ENCODE data around the gene ANKRD55.
A peak's percentile ranks its signal among the peaks of the same experiment; 100 is the strongest.
"Not testable (repeated sequence)": the region's sequence is repeated elsewhere in the genome, so short reads cannot be mapped to it uniquely, and the experiment has no call there.

The ANKRD55 gene

GRCh38 chr5:56233230-56233629 is at the start of gene ANKRD55:
Gene ANKRD55 (minus strand): TSS chr5:56233330. CDS start chr5:56232913, 417 bp downstream.
- no peak for DNase-seq (ENCODE audit: low read depth)

- no peak for DNase-seq (ENCODE audit: low read depth)
Observed at GRCh38 chr5:56282216-56282615, 49.1 kb upstream of the ANKRD55 start.

DNA sequence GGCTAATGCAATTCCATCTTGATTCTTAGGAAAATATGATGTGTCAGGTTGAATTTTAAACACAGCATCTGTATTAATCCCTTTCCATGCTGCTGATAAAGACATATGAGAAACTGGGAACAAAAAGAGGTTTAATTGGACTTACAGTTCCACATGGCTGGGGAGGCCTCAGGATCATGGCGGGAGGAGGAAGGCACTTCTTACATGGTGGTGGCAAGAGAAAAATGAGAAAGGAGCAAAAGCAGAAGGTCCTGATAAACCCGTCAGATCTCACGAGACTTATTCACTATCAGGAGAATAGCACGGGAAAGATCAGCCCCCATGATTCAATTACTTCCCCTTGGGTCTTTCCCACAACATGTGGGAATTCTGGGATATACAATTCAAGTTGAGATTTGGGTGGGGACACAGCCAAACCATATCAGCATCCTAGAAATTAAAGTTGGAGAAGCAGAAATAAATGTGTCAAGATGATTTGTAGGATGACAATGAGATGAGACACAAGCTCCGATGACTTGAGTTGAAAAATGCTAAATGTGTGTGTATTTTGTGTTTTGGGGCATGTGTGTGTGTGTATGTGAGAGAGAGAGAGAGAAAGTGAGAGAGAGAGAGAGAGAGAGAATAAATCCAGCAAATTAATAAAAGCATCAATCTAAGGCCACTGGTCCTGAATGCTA is 48.5 kb upstream of the ANKRD55 start:
- no peak for DNase-seq (ENCODE audit: low read depth)

GRCh38 chr5:56279979-56280378 is 46.8 kb upstream of the ANKRD55 start:
- no peak for DNase-seq (ENCODE audit: low read depth)

DNA sequence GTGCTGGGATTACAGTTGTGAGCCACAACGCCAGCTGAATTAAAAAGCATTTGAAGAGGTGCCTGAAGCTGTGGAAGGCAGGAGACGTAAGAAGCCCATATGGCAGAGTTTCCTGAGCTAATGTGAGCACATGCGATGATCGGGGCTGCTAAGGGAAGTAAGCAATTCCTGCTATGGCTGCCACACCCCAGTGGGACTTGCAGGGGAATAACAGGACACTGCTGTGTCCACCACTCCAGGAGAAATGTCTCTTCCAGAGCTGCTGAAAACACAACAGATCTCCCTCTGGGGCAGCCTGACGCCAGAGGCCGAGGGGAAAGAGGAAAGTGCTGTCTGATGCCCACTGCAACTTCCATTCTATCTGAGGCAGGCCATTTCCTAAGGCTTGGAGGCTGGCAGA is 46.2 kb upstream of the ANKRD55 start:
- no peak for DNase-seq (ENCODE audit: low read depth)

DNA sequence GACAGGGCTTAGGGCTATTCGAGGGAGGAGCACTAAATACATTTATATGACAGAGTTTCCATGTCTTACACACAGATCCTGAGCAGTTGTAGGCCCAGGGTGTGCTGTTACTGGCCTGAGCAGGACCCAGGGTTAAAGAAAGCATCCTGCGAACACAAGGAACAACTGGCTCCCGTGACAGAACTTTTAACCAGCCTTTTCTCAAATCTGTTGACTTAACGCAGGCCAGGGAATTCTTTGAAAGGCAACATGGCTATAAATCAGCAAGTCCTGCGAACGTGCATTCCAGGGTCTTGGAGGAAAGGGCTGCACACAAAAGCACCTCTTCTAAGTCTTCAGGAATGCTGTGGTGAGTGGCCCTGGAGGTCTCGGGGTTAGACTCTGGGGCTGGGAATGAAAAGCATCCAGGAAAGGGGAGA is 45.2 kb upstream of the ANKRD55 start:
- DNase-seq (ENCODE audit: low read depth): no peak

- no peak for DNase-seq (ENCODE audit: low read depth)
Observed at GRCh38 chr5:56277573-56277972, 44.4 kb upstream of the ANKRD55 start.

GRCh38 chr5:56273376-56273955 is 40.3 kb upstream of the ANKRD55 start:
- DNase-seq (ENCODE audit: low read depth): no peak

DNA sequence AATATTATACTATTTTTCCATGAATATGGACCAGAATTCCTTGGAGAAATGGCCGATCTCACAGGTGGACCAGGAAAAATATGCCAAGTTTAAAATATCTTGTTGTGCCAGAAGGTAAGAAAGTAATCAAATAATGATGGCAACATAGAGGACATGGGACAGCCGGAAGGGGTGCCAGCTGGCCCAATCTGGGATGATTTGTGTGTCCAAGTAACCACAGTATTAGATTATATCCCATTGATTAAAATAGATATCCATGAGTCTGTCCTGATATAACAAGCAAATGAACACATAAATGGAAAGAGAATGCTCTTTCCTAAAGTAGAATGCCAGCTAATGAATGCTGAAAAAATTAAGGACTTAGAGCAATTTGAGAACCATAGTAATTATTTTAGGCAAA is 39.6 kb upstream of the ANKRD55 start:
- DNase-seq (ENCODE audit: low read depth): no peak

DNA sequence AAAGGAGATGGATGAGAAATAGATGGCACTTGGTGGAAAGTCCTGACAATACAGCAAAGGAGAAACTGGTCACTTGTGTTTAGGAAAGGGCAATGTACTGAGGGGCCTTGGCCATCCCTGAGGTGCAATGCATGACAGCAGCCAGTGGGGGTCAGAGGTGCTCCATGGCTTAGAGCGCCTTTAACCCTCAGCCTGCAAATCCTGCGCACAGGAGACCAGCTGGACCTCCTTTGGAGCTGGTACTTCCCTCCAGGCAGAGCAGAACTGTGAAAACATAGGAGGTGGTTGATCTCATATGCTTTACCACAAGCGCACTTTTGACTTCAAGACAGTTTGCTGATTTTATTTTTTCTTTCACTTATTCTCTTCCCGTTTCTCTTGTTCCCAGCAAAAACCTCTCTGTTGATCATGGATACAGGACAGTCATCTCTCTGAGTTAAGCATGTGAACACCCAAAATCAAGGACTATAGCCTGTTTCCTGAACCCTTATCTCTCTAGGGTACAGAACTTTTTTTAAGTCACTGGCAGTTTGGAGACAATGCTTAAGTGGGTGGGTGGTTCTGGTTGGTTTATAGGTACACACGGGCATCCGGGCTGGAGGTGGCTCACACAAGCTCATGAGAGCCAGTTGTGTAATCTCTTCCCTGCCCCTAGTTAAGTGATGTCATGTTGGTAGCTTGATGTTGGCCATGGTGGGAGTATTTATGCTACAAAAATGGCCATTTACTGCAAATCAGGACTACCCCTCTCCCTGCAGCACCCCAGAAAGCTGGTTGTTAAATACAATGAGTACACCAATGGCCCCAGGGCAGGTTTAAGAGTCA is 37.6 kb upstream of the ANKRD55 start:
- peak; percentile 51 for DNase-seq (ENCODE audit: low read depth)

DNA sequence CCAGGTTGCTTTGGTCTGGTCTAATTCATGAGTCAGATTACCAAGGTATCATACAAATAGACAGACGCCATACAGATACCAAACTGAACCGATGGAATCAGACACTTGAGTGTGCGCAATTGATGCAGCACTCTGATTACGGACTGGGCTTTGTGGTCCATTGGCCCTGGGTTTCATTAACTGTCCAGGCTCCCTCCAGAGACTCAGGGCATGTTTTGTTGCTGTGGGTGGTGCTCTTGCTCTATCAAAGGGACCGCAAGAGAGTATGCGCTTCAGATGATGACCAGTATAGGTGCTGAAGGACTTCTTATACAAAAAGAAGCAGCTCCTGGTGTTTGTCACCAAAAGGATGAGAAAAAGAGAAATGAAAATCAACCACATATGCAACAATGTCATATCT is 36.9 kb upstream of the ANKRD55 start:
- no peak for DNase-seq (ENCODE audit: low read depth)

GRCh38 chr5:56269216-56269927 is 36.2 kb upstream of the ANKRD55 start:
- DNase-seq (ENCODE audit: low read depth): no peak

DNA sequence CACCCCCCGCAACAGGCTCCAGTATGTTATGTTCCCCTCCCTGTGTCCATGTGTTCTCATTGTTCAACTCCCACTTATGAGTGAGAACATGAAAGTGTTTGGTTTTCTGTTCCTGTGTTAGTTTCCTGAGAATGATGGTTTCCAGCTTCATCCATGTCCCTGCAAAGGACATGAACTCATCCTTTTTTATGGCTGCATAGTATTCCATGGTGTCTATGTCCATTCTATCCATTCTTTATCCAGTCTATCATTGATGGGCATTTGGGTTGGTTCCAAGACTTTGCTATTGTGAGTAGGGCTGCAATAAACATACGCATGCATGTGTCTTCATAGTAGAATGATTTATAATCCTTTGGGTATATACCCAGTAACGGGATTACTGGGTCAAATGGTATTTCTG is 35.6 kb upstream of the ANKRD55 start:
- not testable (repeated sequence) for DNase-seq (ENCODE audit: low read depth)

GRCh38 chr5:56267856-56268255 is 34.7 kb upstream of the ANKRD55 start:
- no peak for DNase-seq (ENCODE audit: low read depth)

GRCh38 chr5:56264417-56265025 is 31.4 kb upstream of the ANKRD55 start:
- DNase-seq (ENCODE audit: low read depth): no peak

DNA sequence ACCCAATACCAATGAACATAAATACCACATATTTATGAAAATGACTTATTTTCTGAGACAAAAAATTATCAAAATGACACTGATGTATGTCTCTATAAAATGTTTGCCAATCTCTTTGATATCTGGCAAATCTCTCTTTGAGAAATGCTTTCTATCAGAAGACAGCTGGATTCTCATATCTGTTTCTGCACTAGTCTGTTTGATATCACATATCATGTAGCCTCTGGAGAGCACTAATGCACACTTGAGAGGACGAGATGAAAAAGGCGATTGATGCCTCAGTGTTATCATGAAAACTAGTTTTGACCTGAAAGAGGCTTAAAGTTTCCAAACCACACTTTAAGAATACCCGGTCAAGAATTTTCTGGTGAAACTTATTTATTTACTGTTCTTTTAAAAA is 29.1 kb upstream of the ANKRD55 start:
- DNase-seq (ENCODE audit: low read depth): no peak

GRCh38 chr5:56259002-56259511 is 25.9 kb upstream of the ANKRD55 start:
- DNase-seq (ENCODE audit: low read depth): no peak

GRCh38 chr5:56257763-56258529 is 24.8 kb upstream of the ANKRD55 start:
- not testable (repeated sequence) for DNase-seq (ENCODE audit: low read depth)

DNA sequence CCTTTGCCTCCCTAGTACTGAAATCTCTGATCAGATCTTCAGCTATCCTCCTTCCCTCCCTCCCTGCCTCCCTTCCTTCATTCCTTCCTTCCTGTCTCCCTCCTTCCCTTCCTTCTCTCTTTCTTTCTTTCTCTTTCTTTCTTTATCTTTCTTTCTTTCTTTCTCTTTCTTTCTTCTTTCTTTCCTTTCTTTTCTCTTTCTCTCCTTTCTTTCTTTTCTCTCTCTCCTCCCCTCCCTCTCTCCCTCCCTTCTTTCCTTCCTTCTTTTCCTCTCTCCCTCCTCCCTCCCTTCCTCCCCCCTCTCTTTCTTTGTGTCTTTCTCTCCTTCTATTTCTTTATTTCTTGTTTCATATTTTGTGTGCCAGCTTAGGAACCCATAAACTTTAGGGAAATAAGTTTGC is 23.9 kb upstream of the ANKRD55 start:
- DNase-seq (ENCODE audit: low read depth): no peak

- no peak for DNase-seq (ENCODE audit: low read depth)
Observed at GRCh38 chr5:56255502-56255901, 22.4 kb upstream of the ANKRD55 start.

- no peak for DNase-seq (ENCODE audit: low read depth)
Observed at GRCh38 chr5:56253924-56254323, 20.8 kb upstream of the ANKRD55 start.

All from stimulated activated CD8-positive, alpha-beta memory T cell treated with anti-CD3 and anti-CD28 coated beads, Interleukin-15, amount 100 ng/mL, for 1 hour (primary cell).